T-helper 1 cell treated with Interleukin-12 subunit alpha and Interleukin-12 subunit beta and Interleukin-4 antibody, amounts not matched to agents 30 ng/mL and 1 ng/mL, for 36 hours (primary cell): ENCODE results near the gene PRRT3. TPM values are rescaled to one million over a fixed set of nuclear protein-coding genes. Genes with fewer than 3 reads are reported as not detected.
"Not testable (repeated sequence)": the region's sequence is repeated elsewhere in the genome, so short reads cannot be mapped to it uniquely, and the experiment has no call there.

ENCODE experiments used
- intact Hi-C: fragments of 100-400 bp; cut with micrococcal nuclease; formaldehyde crosslinking; loops from one replicate; pipeline ENCODE4 v1.15.1; 2024
- total RNA-seq: library from RNA; stranded (reverse); gene quantifications from 2 replicates; pipeline ENCODE4 v1.2.3, GENCODE V29; 2022

The PRRT3 gene
- total RNA-seq, 1 donor from 2014 or later: 10.6 TPM

DNA sequence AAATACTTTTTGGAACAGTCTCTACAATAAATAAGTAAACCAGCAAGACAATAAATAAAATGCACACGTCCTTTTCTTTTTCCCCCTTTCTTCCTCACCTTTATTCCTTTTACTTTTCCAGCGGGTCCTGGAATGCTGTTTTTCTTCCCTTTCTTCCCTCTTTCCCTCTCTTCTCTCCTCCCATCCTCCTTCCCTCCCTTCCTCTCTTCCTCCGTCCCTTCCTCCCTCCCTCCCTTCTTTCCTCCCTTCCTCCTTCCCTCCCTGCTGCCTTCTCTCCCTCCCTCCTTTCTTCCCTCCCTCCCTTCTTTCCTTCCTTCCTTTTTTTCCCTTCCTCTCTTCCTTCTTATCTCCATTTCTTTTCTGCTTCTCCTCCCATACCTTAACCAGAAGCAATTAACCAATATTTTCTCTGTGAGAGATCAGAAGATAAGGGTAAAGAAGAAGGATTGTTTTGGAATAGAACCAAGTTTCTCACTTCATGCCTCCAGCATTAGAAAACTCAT is 52.9 kb downstream of the PRRT3 start:
- intact Hi-C loops: no loop called here

DNA sequence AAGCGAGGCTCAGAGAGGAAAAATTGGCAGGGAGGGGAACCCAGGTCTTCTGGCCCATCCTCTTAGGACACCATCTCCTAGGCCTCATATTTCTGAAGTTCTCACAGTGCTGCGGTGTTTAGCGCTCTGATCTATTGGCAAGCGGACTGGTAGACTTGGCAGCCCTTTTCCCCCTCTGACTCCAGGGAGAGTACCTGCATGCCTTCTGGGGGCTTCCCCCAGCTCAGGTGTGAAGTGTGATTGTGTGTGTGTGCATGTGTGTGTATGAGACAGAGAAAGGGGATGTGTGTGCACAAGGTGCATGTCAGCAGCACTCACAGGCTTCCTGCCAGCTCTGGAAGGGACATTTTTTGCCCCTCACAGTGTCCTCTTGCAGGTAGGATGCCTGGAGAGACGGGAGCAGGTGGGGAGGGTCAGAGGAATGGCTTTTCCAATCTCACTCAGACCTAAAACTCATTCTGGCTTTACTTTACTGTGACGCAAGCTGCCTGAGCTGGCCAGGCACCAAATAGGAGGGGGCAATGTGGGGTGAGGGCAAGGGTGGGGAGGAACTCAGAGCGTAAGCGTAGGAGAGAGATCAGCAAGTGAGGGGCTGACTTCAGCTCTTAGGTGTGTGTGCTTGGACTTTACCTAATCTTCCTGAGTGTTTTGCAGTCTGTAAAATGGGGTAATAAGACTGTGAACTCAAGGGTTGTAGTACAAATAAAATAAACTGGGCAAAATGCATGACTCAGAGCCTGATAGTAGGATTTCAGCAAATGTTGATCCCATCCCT is 53.6 kb downstream of the PRRT3 start:
- intact Hi-C loops: no loop called here

DNA sequence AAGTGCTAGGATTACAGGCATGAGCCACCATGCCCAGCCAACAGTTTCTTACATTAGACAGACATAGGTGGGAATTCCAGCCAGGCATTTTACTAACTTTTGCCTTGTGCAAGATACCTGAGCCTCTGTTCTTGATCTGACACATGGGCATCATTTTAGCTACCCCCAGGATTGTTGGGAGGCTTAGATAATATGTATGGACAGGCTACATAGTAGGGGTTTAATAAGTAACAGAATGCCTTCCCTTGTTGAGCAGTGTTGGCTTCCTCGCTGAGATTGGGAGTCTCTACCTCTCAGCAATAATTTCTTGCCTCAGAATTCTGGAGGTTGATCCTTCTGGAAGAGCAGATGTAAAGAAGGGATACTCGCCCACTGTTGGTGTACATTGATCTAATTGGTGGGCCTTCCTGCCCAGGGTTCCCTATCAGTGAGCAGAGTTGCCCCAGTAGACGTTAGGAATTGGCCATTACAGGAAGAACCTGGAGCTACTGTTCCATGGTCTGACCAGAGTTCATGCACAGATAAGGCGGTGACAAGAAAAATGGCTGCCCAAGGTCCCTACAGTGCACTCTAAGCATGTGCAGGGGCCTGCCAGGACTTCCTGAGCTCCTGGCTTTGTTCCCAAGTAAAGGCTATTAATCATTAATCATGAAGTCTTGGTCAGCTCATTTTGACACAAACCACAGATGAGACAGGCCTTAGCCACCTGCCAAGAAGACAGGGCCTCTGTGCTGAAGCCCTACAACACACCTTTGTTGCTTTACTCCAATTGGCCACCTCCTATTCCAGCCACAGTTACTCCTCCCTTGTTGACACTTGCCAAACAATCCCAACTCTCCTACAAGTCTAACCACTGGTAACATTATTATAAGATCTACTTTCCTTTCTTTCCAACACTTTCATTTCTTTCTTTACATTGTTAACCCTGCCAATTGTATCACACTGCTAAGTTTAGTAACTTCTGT is 54.5 kb downstream of the PRRT3 start:
- intact Hi-C loops: no loop called here

DNA sequence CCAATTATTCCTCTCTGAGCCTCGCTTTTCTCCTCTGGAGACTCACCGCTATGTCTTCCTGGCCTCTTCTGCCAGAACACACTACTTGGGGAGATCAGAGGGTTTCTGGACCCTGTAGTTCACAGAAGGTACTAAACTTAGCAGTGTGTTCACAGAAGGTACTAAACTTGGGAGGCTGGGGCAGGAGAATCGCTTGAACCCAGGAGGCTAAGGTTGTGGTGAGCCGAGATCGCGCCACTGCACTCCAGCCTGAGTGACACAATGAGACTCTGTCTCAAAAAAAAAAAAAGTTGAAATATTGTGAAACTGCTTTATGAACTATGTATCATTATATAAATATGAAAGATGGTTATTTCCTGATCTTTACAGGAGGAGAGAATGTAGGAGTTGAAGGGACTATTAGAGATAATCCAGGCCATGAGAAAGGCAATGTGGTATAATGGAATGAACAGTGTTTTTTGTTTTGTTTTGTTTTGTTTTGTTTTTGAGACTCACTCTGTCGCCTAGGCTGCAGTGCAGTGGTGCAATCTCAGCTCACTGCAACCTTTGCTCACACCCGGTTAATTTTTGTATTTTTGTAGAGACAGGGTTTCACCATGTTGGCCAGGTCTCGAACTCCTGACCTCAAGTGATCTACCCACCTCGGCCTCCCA is 55.3 kb downstream of the PRRT3 start:
- intact Hi-C loops: not testable (repeated sequence)

- intact Hi-C loops: not testable (repeated sequence)
Observed at GRCh38 chr3:9895715-9896114, 56.5 kb downstream of the PRRT3 start.

Other genes with a start within 250 kb of the PRRT3 start
- gene CPNE9, start 248.6 kb downstream of the PRRT3 start, total RNA-seq: 0.22 and 0.59 TPM in 2 replicates
- 41.3 and 51.1 TPM in 2 replicates for gene BRPF1, start 220.7 kb downstream of the PRRT3 start, total RNA-seq
- gene OGG1, start 202.5 kb downstream of the PRRT3 start, total RNA-seq: 35.6 and 43.2 TPM in 2 replicates
- 22.6 and 26.2 TPM in 2 replicates for gene CAMK1, start 182.5 kb downstream of the PRRT3 start, total RNA-seq
- 62.3 and 67.1 TPM in 2 replicates for gene TADA3, start 159.9 kb downstream of the PRRT3 start, total RNA-seq
- gene ARPC4, start 159.3 kb downstream of the PRRT3 start, total RNA-seq: 292 and 298 TPM in 2 replicates
- gene TTLL3, start 142.1 kb downstream of the PRRT3 start, total RNA-seq: 46.7 and 51.4 TPM in 2 replicates
- gene RPUSD3, start 108.4 kb downstream of the PRRT3 start, total RNA-seq: 51.9 and 53.8 TPM in 2 replicates
- not detected in 2 replicates for gene CIDEC, start 72.2 kb downstream of the PRRT3 start, total RNA-seq
- gene JAGN1, start 61.8 kb downstream of the PRRT3 start, total RNA-seq: 33.9 and 36.2 TPM in 2 replicates
- gene IL17RE, start 49.6 kb downstream of the PRRT3 start, total RNA-seq: 2.4 and 2.5 TPM in 2 replicates
- 0.78 and 1.1 TPM in 2 replicates for gene IL17RC, start 35.3 kb downstream of the PRRT3 start, total RNA-seq
- 26.0 and 27.5 TPM in 2 replicates for gene CRELD1, start 18.6 kb downstream of the PRRT3 start, total RNA-seq
- gene EMC3, start 34.4 kb upstream of the PRRT3 start, total RNA-seq: 52.2 and 62.6 TPM in 2 replicates
- 40.7 and 54.1 TPM in 2 replicates for gene FANCD2, start 74.0 kb upstream of the PRRT3 start, total RNA-seq
- not detected in 2 replicates for gene FANCD2OS, start 155.8 kb upstream of the PRRT3 start, total RNA-seq
- gene BRK1, start 163.3 kb upstream of the PRRT3 start, total RNA-seq: 116 and 126 TPM in 2 replicates
- 93.4 and 94.3 TPM in 2 replicates for gene VHL, start 189.4 kb upstream of the PRRT3 start, total RNA-seq
- 12.2 and 13.1 TPM in 2 replicates for gene IRAK2, start 212.5 kb upstream of the PRRT3 start, total RNA-seq